HepG2 (cell line): ENCODE measurements around the gene TUBA4A. TPM values are rescaled to one million over a fixed set of nuclear protein-coding genes. Genes with fewer than 3 reads are reported as not detected.
A peak's percentile ranks its signal among the peaks of the same experiment; 100 is the strongest.

ENCODE experiments used
- ARID5B ChIP-seq: IDR thresholded peaks from 2 replicates; pipeline ENCODE4 v1.4.0; 2020; ENCODE audit warnings: mild to moderate bottlenecking, missing genetic modification reagents
- ATAD3A ChIP-seq: sonication (generic); formaldehyde crosslinking; IDR thresholded peaks from 2 replicates; pipeline ENCODE4 v1.4.0; 2020; ENCODE audit warnings: missing genetic modification reagents
- ATF2 ChIP-seq: sonication (generic); formaldehyde crosslinking; IDR thresholded peaks from 2 replicates; pipeline ENCODE4 v1.4.0; 2020; ENCODE audit warnings: missing genetic modification reagents
- BRCA1 ChIP-seq: sonication (generic); formaldehyde crosslinking; IDR thresholded peaks from 2 replicates; pipeline ENCODE4 v1.4.0; 2020; ENCODE audit warnings: missing genetic modification reagents
- CEBPB ChIP-seq: IDR thresholded peaks from 2 replicates; pipeline ENCODE4 v1.6.1; 2011; ENCODE audit warnings: low read depth, low read length, improper control_type of control experiment, borderline replicate concordance
- ELF1 ChIP-seq: sonication (generic); formaldehyde crosslinking; IDR thresholded peaks from 2 replicates; pipeline ENCODE4 v1.4.0; 2020; ENCODE audit warnings: missing genetic modification reagents
- FOSL2 ChIP-seq: sonication (generic); formaldehyde crosslinking; IDR thresholded peaks from 2 replicates; pipeline ENCODE4 v1.4.0; 2020; ENCODE audit warnings: missing genetic modification reagents
- FUBP1 ChIP-seq: sonication (generic); formaldehyde crosslinking; IDR thresholded peaks from 2 replicates; pipeline ENCODE4 v1.5.1; 2020; ENCODE audit warnings: missing genetic modification reagents, mild to moderate bottlenecking, borderline replicate concordance
- HMG20B ChIP-seq: conservative IDR thresholded peaks from 2 replicates; pipeline ENCODE4 v1.6.1; 2016; ENCODE audit warnings: missing genetic modification reagents, missing compliant biosample characterization
- HNF1B ChIP-seq: sonication (generic); formaldehyde crosslinking; IDR thresholded peaks from 2 replicates; pipeline ENCODE4 v1.5.1; 2020; ENCODE audit warnings: mild to moderate bottlenecking, moderate library complexity, missing genetic modification reagents
- HOXA5 ChIP-seq: sonication (generic); formaldehyde crosslinking; IDR thresholded peaks from 2 replicates; pipeline ENCODE4 v1.4.0; 2020; ENCODE audit warnings: missing genetic modification reagents
- NFRKB ChIP-seq: fragments of 450-650 bp; IDR thresholded peaks from 2 replicates; pipeline ENCODE4 v1.6.1; 2017
- SIX4 ChIP-seq: sonication (generic); formaldehyde crosslinking; IDR thresholded peaks from 2 replicates; pipeline ENCODE4 v1.4.0; 2020; ENCODE audit warnings: missing genetic modification reagents
- SRSF1 ChIP-seq: fragments of 200-400 bp; formaldehyde crosslinking; optimal IDR thresholded peaks from 2 replicates; pipeline ENCODE3; 2017; ENCODE audit warnings: mild to moderate bottlenecking, low read depth, low read length, moderate library complexity
- XBP1 ChIP-seq: sonication (generic); formaldehyde crosslinking; IDR thresholded peaks from 2 replicates; pipeline ENCODE4 v1.5.0; 2020; ENCODE audit warnings: missing genetic modification reagents
- ZFP36 ChIP-seq: fragments of 150-350 bp; IDR thresholded peaks from 2 replicates; pipeline ENCODE4 v1.6.1; 2018; ENCODE audit warnings: borderline replicate concordance, low read length, low read depth; ENCODE audit not compliant: partially characterized antibody
- ZFP36L1 ChIP-seq: sonication (generic); formaldehyde crosslinking; IDR thresholded peaks from 2 replicates; pipeline ENCODE4 v1.8.0; 2022; ENCODE audit warnings: mild to moderate bottlenecking, missing genetic modification reagents, moderate library complexity
- ZFP37 ChIP-seq: sonication (generic); formaldehyde crosslinking; IDR thresholded peaks from 2 replicates; pipeline ENCODE4 v1.4.0; 2020; ENCODE audit warnings: missing genetic modification reagents, borderline replicate concordance
- ZNF354B ChIP-seq: sonication (generic); formaldehyde crosslinking; IDR thresholded peaks from 2 replicates; pipeline ENCODE4 v1.8.0; 2022; ENCODE audit warnings: mild to moderate bottlenecking, missing genetic modification reagents
- ZNF451 ChIP-seq: sonication (generic); formaldehyde crosslinking; IDR thresholded peaks from 2 replicates; pipeline ENCODE4 v1.5.0; 2020; ENCODE audit warnings: mild to moderate bottlenecking, missing genetic modification reagents
- ZNF558 ChIP-seq: sonication (generic); formaldehyde crosslinking; IDR thresholded peaks from 2 replicates; pipeline ENCODE4 v1.9.0; 2022; ENCODE audit warnings: mild to moderate bottlenecking, missing genetic modification reagents, borderline replicate concordance
- ZNF773 ChIP-seq: sonication (generic); formaldehyde crosslinking; IDR thresholded peaks from 2 replicates; pipeline ENCODE4 v1.4.0; 2020; ENCODE audit warnings: missing genetic modification reagents, borderline replicate concordance
- polyA plus RNA-seq, 8 experiments: library from polyadenylated mRNA; depleted of rRNA in 3 of 8; stranded (reverse) in 7 of 8; unstranded in 1 of 8; fragments of >200 nt; fragmentation: Illumina TruSeq in 4 of 8; extraction: Trizol in 4 of 8; gene quantifications; 2 replicates each; pipeline versions ENCODE4 v1.2.1 to v1.2.3, GENCODE V29; 2011 to 2016; ENCODE audit warnings: low read depth in 4 of 8, missing spikeins in 1 of 8, mixed read lengths in 1 of 8; ENCODE audit not compliant: insufficient read depth in 1 of 8
- total RNA-seq, 5 experiments: library from RNA; depleted of rRNA; stranded (reverse); fragments of >200 nt; fragmentation: Illumina TruSeq; extraction: Trizol; gene quantifications; 2 replicates each; pipeline ENCODE4 v1.2.3, GENCODE V29; 2016; ENCODE audit warnings: low read depth in 1 of 5

Gene TUBA4A
- total and polyA plus RNA-seq, 2 of the 13 experiments (the other 11 are each of a cell fraction or from before 2014, with no cell fraction given): 1.3 to 12.7 TPM

- peak; percentile 98 for TF ChIP-seq HNF1B
- peak; percentile 42 for TF ChIP-seq HMG20B
- peak; percentile 89 for TF ChIP-seq ELF1 (CRISPR knock-in tag)
- 0 out of 2 replicates have a peak, but pooled peaks have one; percentile 29 for TF ChIP-seq SIX4
- peak; percentile 85; the same call in 1 of the 2 replicates for TF ChIP-seq ZNF773
- TF ChIP-seq ATF2 (CRISPR knock-in tag): peak; percentile 82; the same call in 1 of the 2 replicates
- TF ChIP-seq NFRKB: no peak
- TF ChIP-seq SRSF1: no peak
- TF ChIP-seq BRCA1: peak; percentile 60; the same call in 1 of the 2 replicates
- peak; percentile 95 for TF ChIP-seq ZNF451
- TF ChIP-seq ZNF558 (CRISPR knock-in tag): peak; percentile 99
- TF ChIP-seq FOSL2: peak; percentile 51
- peak; percentile 83 for TF ChIP-seq XBP1 (CRISPR knock-in tag)
- no peak for TF ChIP-seq ZFP36
- TF ChIP-seq ZFP37: peak; percentile 89
- TF ChIP-seq ATAD3A (CRISPR knock-in tag): no peak
- peak; percentile 60; the same call in 1 of the 2 replicates for TF ChIP-seq HOXA5 (CRISPR knock-in tag)
- no peak; the same call in 1 of the 2 replicates for TF ChIP-seq ZFP36L1 (CRISPR knock-in tag)
- no peak for TF ChIP-seq CEBPB
- TF ChIP-seq FUBP1 (CRISPR knock-in tag): 0 out of 2 replicates have a peak, but pooled peaks have one; percentile 32
- peak; percentile 74 for TF ChIP-seq ARID5B
- no peak for TF ChIP-seq ZNF354B
Measured at GRCh38 chr2:219245148-219245898, 8.4 kb downstream of the TUBA4A start, which contains the start of the genes GLB1L and STK16 (continued).
